Activated CD4-positive, CD25-positive, alpha-beta regulatory T cell treated with anti-CD3 and anti-CD28 coated beads, Interleukin-2, amount 50 U/mL, for 24 hours (primary cell): ENCODE results near the gene AFF2.

ENCODE experiments used
- ATAC-seq, 2 donors: fragments of 150-1000 bp; cut with Tn5 transposase; one replicate each; pipeline ENCODE4 v1.10.0; 2021; ENCODE audit warnings: mild to moderate bottlenecking in 1 of 2, moderate library complexity in 1 of 2

AFF2 gene

GRCh38 chrX:148537556-148538182 lies 37.3 kb downstream of the AFF2 start:
- no peak for ATAC-seq

GRCh38 chrX:148538582-148538981 lies 38.2 kb downstream of the AFF2 start:
- ATAC-seq, result no peak

- no peak for ATAC-seq
These were observed 39.7 kb downstream of the AFF2 start for GRCh38 chrX:148540114-148540513.

DNA sequence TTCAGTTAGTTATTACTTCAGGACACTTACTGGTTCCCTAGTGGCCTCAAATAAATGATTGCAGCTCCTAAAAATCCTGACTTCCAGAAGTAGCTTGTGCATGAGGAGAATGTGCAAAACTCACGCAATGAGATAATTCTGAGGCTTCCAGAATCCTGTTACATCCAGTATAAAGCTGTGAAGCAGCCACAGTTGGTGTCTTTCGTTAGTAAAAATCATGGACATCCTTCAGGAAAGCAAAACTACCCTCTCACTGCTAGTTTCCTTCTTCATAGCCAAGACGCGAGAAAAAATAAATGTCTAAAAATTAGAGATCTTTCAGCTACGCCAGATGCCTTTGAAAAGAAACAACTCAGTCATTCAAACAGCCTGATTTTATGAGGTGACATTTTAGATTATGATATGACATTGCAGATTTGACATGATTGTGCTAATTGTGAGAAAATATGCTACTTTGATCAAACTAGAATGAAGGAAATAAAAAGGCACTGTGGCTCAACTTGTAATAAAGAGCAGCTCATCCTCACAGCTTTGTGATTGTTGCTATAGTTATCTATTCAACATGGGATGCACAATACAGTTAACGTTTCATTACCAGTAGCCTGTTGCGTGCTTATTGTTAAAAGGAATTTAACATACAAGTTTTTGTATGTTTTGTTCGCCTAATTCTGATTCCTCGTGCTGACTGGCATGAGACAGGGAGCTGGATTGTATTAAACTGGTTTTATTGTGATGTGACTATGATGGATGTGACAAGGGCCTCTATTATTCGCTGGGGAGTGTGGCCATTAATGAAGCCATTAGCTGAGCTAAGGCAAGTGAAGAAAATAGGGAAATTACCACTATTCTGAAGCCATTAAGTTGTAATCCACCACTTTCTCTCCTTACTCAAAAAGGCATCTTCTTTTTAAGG lies 40.5 kb downstream of the AFF2 start:
- no peak for ATAC-seq

GRCh38 chrX:148541584-148541940 lies 41.1 kb downstream of the AFF2 start:
- ATAC-seq, result no peak

DNA sequence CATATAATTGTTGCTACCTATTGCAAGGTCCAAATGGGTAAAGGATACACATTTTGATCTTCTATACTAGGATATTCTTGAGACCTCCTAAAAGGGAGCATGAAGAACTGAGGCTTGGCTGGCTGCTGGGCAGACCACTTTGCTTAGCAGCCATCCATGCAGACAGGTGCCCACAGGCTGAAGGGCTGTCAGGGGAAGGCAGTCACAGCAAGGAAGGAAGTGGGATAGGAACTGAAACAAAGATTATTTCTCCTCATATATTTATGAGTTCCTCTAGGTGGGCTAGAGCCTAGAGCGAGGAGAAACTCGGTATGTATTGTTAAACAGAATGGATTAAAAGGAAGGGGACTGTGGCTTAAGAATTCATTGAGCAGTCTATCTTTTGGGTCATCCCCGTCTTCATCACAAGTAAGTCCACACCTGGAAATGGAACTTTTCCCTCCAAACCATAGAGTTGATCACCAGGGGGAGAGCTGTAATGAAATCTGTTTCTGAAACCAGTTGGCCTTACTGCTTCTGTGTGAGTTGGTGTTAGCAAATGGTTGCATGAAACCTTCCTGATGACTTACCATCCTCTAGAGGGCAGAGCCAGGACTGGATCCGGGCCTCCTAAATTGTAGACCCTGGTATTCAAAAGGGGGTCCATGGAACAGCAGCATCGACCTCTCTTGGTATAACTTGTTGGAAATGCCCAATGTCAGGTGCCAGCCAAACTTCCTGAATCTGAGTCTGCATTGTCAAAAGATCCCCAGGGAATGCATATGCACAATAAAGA lies 42.3 kb downstream of the AFF2 start:
- no peak for ATAC-seq

GRCh38 chrX:148552775-148553174 lies 52.4 kb downstream of the AFF2 start:
- ATAC-seq, result no peak

GRCh38 chrX:148555101-148555500 lies 54.7 kb downstream of the AFF2 start:
- ATAC-seq, result no peak

GRCh38 chrX:148555571-148556243 lies 55.3 kb downstream of the AFF2 start:
- no peak for ATAC-seq

DNA sequence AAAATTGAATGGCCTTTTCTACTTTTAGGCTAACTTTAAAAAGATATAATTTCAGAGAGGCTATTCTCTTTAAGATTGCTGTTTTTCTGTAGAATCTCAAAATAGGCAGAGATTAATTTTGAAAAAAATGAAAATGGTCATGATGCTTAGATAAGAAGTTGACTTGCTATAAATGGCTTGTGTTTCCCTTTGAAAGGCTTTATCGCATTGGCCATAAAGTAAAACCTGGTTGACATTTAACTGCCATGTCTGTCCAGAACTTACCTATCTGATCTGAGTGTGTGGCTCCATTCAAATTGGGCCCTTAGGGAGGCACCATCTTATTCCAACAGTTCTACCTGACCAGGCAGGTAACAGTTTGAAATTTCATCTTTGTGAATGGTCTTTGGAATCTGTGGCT lies 56.1 kb downstream of the AFF2 start:
- ATAC-seq, result no peak

DNA sequence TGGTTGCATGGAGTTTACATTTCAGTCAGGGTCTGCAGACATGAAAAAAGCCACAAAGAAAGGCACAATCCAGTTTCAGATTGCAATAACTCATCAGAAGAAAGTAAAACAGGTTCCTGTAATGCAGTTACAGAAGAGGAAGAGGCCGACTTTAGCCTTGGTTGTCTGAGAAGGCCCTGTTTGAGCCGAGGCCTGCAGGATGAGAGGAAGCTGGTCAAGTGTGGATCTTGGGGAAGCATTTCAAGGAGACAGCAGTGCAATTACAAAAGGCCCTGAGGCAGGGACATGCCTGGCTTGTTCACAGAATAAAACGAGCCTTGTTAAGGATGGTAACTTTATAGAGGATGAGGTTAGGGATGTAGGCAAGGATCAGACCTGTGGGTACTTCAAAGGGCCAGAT lies 62.4 kb downstream of the AFF2 start:
- no peak for ATAC-seq

DNA sequence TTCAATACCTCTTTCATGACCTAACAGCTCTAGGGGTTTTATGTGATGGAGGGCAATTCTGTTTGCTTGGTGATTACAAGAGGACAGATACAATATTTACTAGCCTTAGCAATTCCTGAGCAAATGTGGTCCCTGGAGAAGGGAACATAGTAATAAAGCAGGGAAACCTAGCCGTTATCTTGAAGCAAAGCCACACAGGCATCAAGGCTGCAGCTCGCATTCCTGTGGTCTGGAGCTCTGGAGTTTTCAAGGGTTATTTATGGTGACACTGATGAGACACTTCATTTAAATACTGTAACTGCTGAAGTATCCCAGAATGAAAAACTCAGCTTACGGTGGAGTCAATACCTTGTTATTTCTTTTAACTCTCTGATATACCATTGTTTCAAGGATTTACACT lies 66.8 kb downstream of the AFF2 start:
- ATAC-seq, result no peak

DNA sequence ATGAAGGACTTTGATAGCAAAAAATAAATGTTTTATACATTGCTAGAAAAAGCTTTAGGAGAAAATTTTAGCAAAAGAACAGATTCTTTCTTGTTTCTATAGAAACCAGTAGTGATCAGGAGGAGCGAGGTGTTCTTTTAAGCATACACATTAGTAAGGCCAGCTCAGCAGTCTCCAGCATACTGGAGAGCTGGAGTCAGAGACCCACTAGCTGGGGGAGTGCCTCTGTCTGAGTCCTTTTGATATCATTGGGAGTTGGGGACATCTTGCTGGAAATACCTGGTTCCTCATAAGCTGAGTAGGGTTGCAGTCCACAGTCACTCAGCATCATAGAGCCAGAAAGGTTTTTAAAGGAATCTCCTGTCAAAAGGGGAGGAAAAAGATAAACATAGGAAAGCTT lies 67.4 kb downstream of the AFF2 start:
- no peak for ATAC-seq

- ATAC-seq, result no peak
These were observed 68.3 kb downstream of the AFF2 start for GRCh38 chrX:148568763-148569162.

DNA sequence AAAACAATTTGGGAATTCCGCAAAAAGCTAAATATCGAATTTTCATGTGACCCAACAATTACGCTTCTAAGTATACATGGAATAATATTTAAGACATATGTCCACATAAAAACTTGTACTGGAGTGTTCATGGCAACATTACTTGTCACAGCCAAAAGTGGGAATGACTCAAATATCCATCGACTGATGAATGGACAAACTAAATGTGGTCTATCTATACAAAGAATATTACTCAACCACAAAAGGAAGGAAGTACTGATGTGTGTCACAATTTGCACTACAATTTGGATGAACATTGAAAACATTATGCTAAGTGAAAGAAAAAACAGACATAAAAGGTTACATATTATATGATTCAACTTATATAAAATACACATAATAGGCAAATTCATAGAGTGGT lies 71.9 kb downstream of the AFF2 start:
- no peak for ATAC-seq

GRCh38 chrX:148573119-148573518 lies 72.7 kb downstream of the AFF2 start:
- ATAC-seq, result no peak

GRCh38 chrX:148574237-148574973 lies 74.0 kb downstream of the AFF2 start:
- no peak for ATAC-seq

- no peak for ATAC-seq
These were observed 76.0 kb downstream of the AFF2 start for GRCh38 chrX:148576396-148576795.

GRCh38 chrX:148577741-148578140 lies 77.3 kb downstream of the AFF2 start:
- ATAC-seq, result no peak

- ATAC-seq, result no peak
These were observed 79.6 kb downstream of the AFF2 start for GRCh38 chrX:148580016-148580415.

- ATAC-seq, result no peak
These were observed 81.9 kb downstream of the AFF2 start for GRCh38 chrX:148582353-148582752.

DNA sequence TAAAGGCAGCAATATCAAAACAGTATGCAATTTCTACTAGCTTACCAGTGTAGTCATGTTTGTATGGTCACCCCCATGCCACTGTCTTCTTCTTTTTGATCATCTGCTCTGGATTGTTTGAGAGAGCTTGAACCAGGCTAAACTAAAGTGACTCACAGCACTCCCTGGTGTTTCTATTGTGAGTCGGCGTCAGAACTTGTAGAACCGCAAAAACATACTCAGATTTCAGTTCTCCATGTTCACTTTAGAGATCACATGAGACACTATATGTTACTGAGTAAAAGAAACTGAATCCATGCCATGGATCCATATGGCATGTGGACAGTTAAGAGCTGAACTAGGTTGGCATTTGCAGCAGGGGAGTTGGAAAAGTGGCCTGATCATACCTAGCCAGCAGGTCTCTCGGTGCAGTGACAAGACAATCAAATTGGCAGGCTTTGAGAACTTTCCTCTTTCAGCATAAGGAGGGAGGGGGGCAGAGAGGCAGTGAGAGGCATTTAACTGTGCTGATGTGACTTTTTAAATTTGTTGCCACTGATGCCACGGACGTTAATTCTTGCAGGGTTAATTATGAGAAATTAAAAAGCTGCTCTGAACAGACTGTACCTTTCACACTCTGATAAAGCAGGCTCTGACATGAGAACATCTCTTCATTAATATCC lies 88.4 kb downstream of the AFF2 start:
- no peak for ATAC-seq
